ENCODE results near the gene LRFN3. TPM values are rescaled to one million over a fixed set of nuclear protein-coding genes. Genes with fewer than 3 reads are reported as not detected.

The LRFN3 gene
- total and polyA plus RNA-seq, 2 of the 4 experiments (the other 2 are of a cell fraction), result 0.36 to 4.8 TPM

DNA sequence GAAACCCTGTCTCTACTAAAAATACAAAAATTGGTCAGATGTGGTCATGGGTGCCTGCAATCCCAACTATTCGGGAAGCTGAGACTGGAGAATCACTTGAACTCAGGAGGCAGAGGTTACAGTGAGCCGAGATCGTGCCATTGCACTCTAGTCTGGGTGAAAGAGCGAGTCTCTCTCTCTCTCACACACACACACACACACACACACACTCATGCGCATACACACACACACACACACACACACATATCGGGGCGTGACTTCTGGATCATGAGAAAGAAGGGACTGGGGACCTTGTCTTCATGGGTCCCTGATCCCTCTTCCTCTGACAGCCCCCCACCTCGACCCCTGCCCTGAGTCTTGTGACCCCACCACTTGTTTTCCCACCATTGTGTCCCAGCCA, 47.0 kb downstream of the LRFN3 start:
- no TSS peak for BruUV-seq (replicated peaks)
- Histone ChIP-seq H3K79me1 (ENCODE audit: low read depth in 1 of 2, low read length in 2 of 2) (no peaks in the 10 kb centered on the region), H3K9me3 (ENCODE audit: control insufficient read depth, insufficient read depth, low read length) (no peaks in the 10 kb centered on the region), H2AK5ac (ENCODE audit: low read depth, low read length) (no peak overlapping the region), H3K36me3 (ENCODE audit: control insufficient read depth, insufficient read depth, low read length) (no peaks in the 10 kb centered on the region), H4K8ac (ENCODE audit: low read depth in 2 of 2, low read length in 2 of 2) (no peak overlapping the region), H4K20me1 (ENCODE audit: insufficient read depth, low read length) (no peaks in the 10 kb centered on the region; the same call in 1 of the 2 replicates), H3K4ac (ENCODE audit: low read depth, low read length) (no peak overlapping the region), H2BK15ac (ENCODE audit: low read depth, low read length) (no peak overlapping the region), H3K4me1 (ENCODE audit: control insufficient read depth, insufficient read depth, low read length) (no peaks in the 10 kb centered on the region), H3K9ac (ENCODE audit: low read depth, low read length) (no peak overlapping the region), H3K9me1 (ENCODE audit: insufficient read depth, low read length) (no peaks in the 10 kb centered on the region), H3K27ac (ENCODE audit: insufficient read depth, low read length) (no peak overlapping the region), H2AK9ac (replicated peaks; ENCODE audit: low read depth, low read length, poor library complexity) (no peak overlapping the region), H4K5ac (ENCODE audit: low read depth, low read length) (no peak overlapping the region), H3K4me2 (ENCODE audit: low read depth, low read length) (no peak overlapping the region), H3K14ac (replicated peaks; ENCODE audit: low read depth, low read length) (no peak overlapping the region), H3K4me3 (ENCODE audit: insufficient read depth, low read depth, low read length) (no peak overlapping the region), H2BK20ac (ENCODE audit: low read depth, low read length) (no peak overlapping the region), H3K27me3 (ENCODE audit: control insufficient read depth, insufficient read depth, low read length) (peaks cover 33% of the 10 kb centered on the region), H3K18ac (ENCODE audit: low read depth, low read length) (no peak overlapping the region), H2BK5ac (ENCODE audit: low read depth, low read length, poor library complexity, severe bottlenecking) (no peak overlapping the region), H3K23ac (ENCODE audit: low read depth, low read length) (no peak overlapping the region), H2BK120ac (ENCODE audit: low read depth, low read length) (no peak overlapping the region), H4K91ac (ENCODE audit: insufficient read depth, low read depth, low read length) (no peak overlapping the region), H3K56ac (ENCODE audit: extremely low read depth, insufficient read depth, low read length) (no peak overlapping the region), H2AFZ (replicated peaks; ENCODE audit: low read length, poor library complexity) (no peak overlapping the region)
- intact Hi-C loops (cut with micrococcal nuclease), result no loop called here
- dilution Hi-C loops (cut with HindIII; ENCODE audit: low sequenced_read_pairs, unreplicated experiment), result no loop called here
- ATAC-seq (ENCODE audit: low read depth) (no peak), DNase-seq (no peak)
- POLR2A ChIA-PET (ENCODE audit: unreplicated experiment), result no interaction called here
- TF ChIP-seq SMC3 (IDR thresholded peaks at IDR 0.05; ENCODE audit: low read depth, low read length), result no peak
- no peak for TF ChIP-seq RCOR1 (IDR thresholded peaks at IDR 0.05; ENCODE audit: insufficient replicate concordance, low read length)
- TF ChIP-seq CHD1 (IDR thresholded peaks at IDR 0.05; ENCODE audit: low read depth, low read length), result no peak
- no peak for TF ChIP-seq RAD21 (IDR thresholded peaks at IDR 0.05; ENCODE audit: low read length)
- TF ChIP-seq NFE2L2 (IDR thresholded peaks at IDR 0.05; ENCODE audit: low read depth, low read length), result no peak
- no peak for TF ChIP-seq RFX5 (IDR thresholded peaks at IDR 0.05; ENCODE audit: low read depth, low read length)
- TF ChIP-seq MAFK (IDR thresholded peaks at IDR 0.05; ENCODE audit: low read depth, low read length), result no peak
- WGBS, 2 experiments (ENCODE audit: extremely low coverage in 2 of 2, insufficient read length in 1 of 2), result no CpG with 5 or more reads among the region's 8 CpGs
- CTCF ChIA-PET, result no interaction called here
- in situ Hi-C loops (cut with MboI; ENCODE audit: low sequenced_read_pairs), result no loop called here
